ENCODE measurements around the gene GOLGA6L9.
"Not testable (repeated sequence)": the region's sequence is repeated elsewhere in the genome, so short reads cannot be mapped to it uniquely, and the experiment has no call there.

Gene GOLGA6L9

DNA sequence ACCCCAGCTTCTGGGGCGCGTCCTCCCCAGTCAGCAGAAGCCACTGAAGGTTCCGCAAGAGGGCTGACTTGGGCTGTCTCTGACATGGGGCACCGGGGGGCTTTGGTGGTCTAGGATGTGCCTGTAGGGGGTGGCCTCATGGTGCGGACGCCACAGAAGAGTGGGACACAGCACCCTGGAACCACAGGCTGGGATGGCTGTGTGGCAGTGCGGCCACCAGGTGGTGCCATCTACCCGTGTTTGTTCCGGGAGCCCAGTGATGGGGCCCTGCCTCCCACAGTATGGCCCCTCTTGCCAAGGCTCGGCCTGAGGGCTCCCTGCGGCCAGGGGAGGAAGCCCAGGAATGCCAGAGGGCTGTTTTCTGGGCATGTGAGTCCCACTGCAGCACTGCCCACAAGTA lies 38.6 kb downstream of the GOLGA6L9 start:
- H3K27me3 ChIP-seq (ENCODE audit: control insufficient read depth in 1 of 2, insufficient read depth in 2 of 2, low read length in 2 of 2); H3K9ac ChIP-seq (ENCODE audit: low read length in 2 of 2); H3K36me3 ChIP-seq (ENCODE audit: control insufficient read depth in 2 of 2, insufficient read depth in 2 of 2, low read length in 2 of 2); H3K4me3 ChIP-seq (ENCODE audit: low read length in 2 of 2); H3K27ac ChIP-seq (ENCODE audit: low read length); H3K9me3 ChIP-seq (ENCODE audit: control insufficient read depth in 2 of 2, low read length in 2 of 2); H3K4me1 ChIP-seq (ENCODE audit: control insufficient read depth, insufficient read depth, low read length): not testable (repeated sequence)

DNA sequence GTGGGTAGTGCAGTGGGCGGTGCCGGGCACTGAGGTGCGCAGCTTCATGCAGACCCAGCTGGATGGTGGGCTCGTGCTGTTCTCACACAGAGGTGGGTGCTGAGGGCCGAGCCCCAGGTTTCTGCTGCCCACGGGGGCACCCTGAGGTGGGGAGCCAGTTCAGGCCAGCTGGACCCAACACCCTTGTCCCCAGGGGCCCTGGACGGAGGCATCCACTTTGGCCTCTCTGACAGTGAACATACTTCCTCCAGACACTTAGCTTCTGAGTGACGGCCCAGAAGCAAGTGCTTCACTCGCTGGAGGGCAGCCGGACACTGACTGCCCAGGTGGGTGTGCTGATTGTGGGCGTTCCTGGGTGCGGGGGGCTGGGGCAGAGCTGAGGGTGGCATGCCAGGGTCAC lies 39.8 kb downstream of the GOLGA6L9 start:
- H3K27ac ChIP-seq (ENCODE audit: low read length); H3K36me3 ChIP-seq (ENCODE audit: control insufficient read depth in 2 of 2, insufficient read depth in 2 of 2, low read length in 2 of 2); H3K4me1 ChIP-seq (ENCODE audit: control insufficient read depth, insufficient read depth, low read length); H3K4me3 ChIP-seq (ENCODE audit: low read length in 2 of 2); H3K9ac ChIP-seq (ENCODE audit: low read length in 2 of 2); H3K9me3 ChIP-seq (ENCODE audit: control insufficient read depth in 2 of 2, low read length in 2 of 2); H3K27me3 ChIP-seq (ENCODE audit: control insufficient read depth in 1 of 2, insufficient read depth in 2 of 2, low read length in 2 of 2): not testable (repeated sequence)

DNA sequence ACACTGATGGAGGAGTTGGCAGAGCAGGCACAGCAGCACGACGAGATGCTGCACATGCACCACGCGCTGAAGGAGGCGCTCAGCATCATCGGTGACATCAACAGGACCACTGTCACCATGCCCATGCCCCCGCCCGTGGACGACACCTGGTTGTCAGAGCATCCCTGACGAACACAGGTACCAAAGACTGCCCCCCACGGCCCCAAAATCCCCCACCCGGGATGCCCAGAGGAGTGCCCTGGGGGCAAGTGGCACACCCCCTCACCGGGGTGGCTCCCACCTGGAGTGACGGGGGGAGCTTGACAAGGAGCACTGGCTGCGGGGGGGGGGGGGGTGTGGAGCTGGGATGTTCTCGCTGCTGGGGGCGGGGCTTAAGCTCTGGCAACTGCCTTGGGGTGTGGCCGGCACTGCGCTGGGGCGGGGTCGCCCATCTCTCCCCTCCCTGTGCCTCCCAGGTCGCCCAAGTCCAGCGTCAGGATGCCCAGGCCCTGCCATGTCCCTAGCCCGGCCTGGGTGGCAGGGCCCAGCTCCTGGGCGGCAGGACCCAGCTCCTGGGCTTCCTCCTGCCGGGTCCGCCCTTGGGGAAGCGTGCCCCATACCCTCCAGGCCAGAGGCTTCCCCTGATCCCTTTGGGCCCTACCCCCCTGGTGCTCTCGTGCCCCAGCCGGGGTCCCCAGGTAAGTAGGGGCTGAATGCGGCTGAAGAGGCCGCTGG lies 42.8 kb downstream of the GOLGA6L9 start:
- H3K9me3 ChIP-seq (ENCODE audit: control insufficient read depth in 2 of 2, low read length in 2 of 2); H3K4me1 ChIP-seq (ENCODE audit: control insufficient read depth, insufficient read depth, low read length); H3K9ac ChIP-seq (ENCODE audit: low read length in 2 of 2); H3K27ac ChIP-seq (ENCODE audit: low read length); H3K36me3 ChIP-seq (ENCODE audit: control insufficient read depth in 2 of 2, insufficient read depth in 2 of 2, low read length in 2 of 2); H3K27me3 ChIP-seq (ENCODE audit: control insufficient read depth in 1 of 2, insufficient read depth in 2 of 2, low read length in 2 of 2); H3K4me3 ChIP-seq (ENCODE audit: low read length in 2 of 2): not testable (repeated sequence)

DNA sequence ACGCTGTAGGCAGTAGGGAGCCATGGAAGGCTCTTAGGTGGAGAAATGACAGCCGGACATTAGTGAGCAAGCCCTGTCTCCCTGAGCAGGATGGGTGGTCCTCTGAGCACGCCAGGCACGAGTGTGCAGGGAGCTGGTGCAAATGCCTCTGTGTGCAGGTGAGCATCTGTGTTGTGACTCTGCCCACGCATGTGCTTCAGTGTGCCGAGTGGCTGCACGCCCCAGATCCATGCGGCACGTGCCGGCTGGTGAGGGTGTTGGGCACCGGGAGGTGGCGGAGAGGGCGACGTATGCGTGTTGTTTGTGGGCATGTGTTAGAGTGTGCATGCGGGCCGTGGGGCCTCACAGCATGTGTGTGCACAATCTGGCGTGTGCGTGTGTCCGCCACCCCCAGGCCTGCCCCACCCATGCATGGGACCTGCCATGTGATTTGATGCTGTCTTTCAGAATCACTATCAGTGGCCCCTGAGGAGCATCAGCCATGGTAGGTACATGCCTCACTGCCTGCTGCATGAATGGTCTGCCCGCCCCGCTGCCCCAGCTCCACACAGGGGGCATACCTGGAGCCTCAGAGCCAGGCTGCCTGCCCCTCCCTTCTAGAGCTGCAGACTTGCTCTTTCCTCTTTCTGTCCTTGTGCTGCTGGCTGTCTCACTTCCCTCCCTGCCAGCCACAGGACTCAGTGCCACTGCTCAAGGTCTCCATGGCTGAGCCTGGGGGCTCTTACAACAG lies 45.1 kb downstream of the GOLGA6L9 start:
- H3K4me1 ChIP-seq (ENCODE audit: control insufficient read depth, insufficient read depth, low read length), result not testable (repeated sequence)

DNA sequence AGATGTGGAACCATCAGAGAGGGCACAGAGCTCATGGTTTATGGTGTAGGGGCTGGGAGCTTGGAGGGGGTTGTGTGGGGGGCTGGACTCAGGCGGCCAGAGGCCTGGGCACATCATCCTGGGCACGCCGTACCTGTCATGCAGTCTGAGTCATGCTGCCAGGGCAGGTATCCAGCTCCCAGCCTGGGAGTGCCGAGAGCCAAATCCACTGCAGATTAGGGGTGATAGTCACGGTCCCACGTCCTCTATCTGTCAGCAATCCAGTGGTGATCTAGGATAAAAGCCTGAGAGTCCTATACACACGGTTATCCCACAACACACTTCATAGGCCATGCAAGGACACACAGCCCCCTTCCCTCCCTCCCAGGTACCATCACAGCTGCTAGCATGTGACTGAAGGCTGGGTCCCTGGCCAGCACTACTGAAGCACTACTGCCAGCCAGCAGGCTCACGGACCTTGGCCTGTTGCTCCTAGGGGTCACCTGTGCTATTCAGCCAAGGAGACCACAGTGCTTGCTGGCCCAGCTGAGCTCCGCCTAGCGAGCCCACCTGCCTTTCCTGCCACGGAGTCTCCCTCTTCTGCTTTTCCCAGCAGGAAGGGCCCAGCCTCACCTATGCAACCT lies 45.8 kb downstream of the GOLGA6L9 start:
- H3K36me3 ChIP-seq (ENCODE audit: control insufficient read depth in 2 of 2, insufficient read depth in 2 of 2, low read length in 2 of 2); H3K9me3 ChIP-seq (ENCODE audit: control insufficient read depth in 2 of 2, low read length in 2 of 2); H3K27ac ChIP-seq (ENCODE audit: low read length); H3K9ac ChIP-seq (ENCODE audit: low read length in 2 of 2); H3K4me3 ChIP-seq (ENCODE audit: low read length in 2 of 2); H3K4me1 ChIP-seq (ENCODE audit: control insufficient read depth, insufficient read depth, low read length); H3K27me3 ChIP-seq (ENCODE audit: control insufficient read depth in 1 of 2, insufficient read depth in 2 of 2, low read length in 2 of 2): not testable (repeated sequence)

More for the DNA sequence above, 45.1 kb downstream of the GOLGA6L9 start:
- not testable (repeated sequence) for H3K36me3 ChIP-seq (ENCODE audit: control insufficient read depth in 2 of 2, insufficient read depth in 2 of 2, low read length in 2 of 2); H3K9ac ChIP-seq (ENCODE audit: low read length in 2 of 2); H3K4me3 ChIP-seq (ENCODE audit: low read length in 2 of 2); H3K27ac ChIP-seq (ENCODE audit: low read length); H3K9me3 ChIP-seq (ENCODE audit: control insufficient read depth in 2 of 2, low read length in 2 of 2); H3K27me3 ChIP-seq (ENCODE audit: control insufficient read depth in 1 of 2, insufficient read depth in 2 of 2, low read length in 2 of 2)

DNA sequence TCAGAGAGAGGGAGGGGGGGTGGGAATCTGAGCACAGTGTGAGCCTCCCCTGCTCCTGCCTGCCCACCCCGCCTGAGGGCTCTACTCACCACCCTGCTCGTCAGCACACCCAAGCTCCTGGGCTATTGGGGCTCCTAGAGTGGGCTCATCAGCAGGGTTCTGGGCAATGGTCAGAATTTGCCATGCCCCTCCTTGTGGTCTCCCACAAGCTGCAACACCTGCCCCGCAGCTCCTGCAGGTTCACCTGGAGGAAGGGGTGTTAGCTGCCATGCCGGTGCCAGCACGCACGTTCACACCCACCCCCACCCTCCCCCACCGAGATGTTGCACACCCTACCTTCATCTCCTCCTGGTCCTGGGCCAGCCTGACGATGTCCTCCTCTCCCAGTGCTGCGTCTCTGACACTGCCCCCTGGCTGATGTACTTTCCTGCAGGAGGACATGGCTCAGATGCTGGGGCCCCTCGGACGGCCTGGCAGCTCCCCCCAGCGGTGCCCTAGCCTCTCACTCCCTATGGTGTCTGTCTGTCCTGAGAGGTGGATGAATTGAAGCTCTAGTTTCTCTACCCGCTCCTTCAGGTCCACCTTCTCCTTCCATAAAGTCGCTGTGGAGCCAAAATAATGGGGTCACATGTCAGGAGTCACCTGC lies 47.2 kb downstream of the GOLGA6L9 start:
- H3K27ac ChIP-seq (ENCODE audit: low read length); H3K4me3 ChIP-seq (ENCODE audit: low read length in 2 of 2); H3K4me1 ChIP-seq (ENCODE audit: control insufficient read depth, insufficient read depth, low read length): not testable (repeated sequence)

DNA sequence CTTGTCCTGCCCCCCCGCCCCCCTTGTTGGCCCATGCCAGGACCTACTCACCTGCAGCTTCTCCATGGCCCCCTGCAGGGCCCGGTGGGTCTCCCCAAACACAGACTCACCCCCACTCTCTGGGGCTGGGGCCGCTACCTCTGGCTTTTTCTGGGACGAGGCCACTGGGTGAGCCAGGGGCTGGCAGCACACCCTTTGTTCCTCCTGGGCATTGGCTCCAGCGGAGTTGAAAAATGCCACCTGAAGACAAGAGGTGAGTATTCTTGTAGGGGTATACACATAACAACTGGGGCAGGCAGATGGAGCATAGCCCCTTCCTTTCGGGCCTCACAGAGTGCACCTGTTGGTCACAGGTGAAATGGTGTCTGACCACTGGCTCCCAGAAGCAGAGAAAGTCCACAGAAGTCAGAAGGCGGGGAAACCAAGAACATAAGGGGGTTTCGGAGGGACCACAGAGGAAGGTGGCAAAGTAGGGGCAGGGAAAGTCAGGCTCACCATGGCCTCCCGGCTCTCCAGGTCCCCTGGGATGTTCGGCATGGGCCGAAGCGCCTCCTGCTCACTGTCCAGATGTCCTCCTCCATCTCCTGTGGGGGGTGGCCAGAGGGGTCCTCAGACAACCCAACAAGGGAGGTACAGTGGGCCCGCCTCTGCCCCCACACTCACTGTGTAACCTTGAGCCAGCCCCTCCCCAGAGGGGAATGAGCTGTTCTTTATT lies 47.9 kb downstream of the GOLGA6L9 start:
- not testable (repeated sequence) for H3K27me3 ChIP-seq (ENCODE audit: control insufficient read depth in 1 of 2, insufficient read depth in 2 of 2, low read length in 2 of 2); H3K27ac ChIP-seq (ENCODE audit: low read length); H3K4me3 ChIP-seq (ENCODE audit: low read length in 2 of 2); H3K36me3 ChIP-seq (ENCODE audit: control insufficient read depth in 2 of 2, insufficient read depth in 2 of 2, low read length in 2 of 2); H3K9ac ChIP-seq (ENCODE audit: low read length in 2 of 2); H3K4me1 ChIP-seq (ENCODE audit: control insufficient read depth, insufficient read depth, low read length); H3K9me3 ChIP-seq (ENCODE audit: control insufficient read depth in 2 of 2, low read length in 2 of 2)

More for the DNA sequence above, 47.2 kb downstream of the GOLGA6L9 start:
- not testable (repeated sequence) for H3K36me3 ChIP-seq (ENCODE audit: control insufficient read depth in 2 of 2, insufficient read depth in 2 of 2, low read length in 2 of 2); H3K9me3 ChIP-seq (ENCODE audit: control insufficient read depth in 2 of 2, low read length in 2 of 2); H3K9ac ChIP-seq (ENCODE audit: low read length in 2 of 2); H3K27me3 ChIP-seq (ENCODE audit: control insufficient read depth in 1 of 2, insufficient read depth in 2 of 2, low read length in 2 of 2)
